Activated effector memory CD4-positive, alpha-beta T cell treated with Interleukin-2 at 50 U/mL for 16 hours (primary cell): ENCODE results near the gene F13B.
"Not testable (repeated sequence)": the region's sequence is repeated elsewhere in the genome, so short reads cannot be mapped to it uniquely, and the experiment has no call there.

Source experiments
- DNase-seq: peaks from one replicate; pipeline ENCODE4 v3.0.0-alpha.2; 2020

The F13B gene

GRCh38 chr1:197066719-197067456 is at the start of gene F13B:
F13B (minus strand) TSS chr1:197067260; CDS start chr1:197067223, 37 bp downstream.
- no peak for DNase-seq

- DNase-seq = no peak
These were observed 49.1 kb upstream of the F13B start for GRCh38 chr1:197116156-197116555.

DNA sequence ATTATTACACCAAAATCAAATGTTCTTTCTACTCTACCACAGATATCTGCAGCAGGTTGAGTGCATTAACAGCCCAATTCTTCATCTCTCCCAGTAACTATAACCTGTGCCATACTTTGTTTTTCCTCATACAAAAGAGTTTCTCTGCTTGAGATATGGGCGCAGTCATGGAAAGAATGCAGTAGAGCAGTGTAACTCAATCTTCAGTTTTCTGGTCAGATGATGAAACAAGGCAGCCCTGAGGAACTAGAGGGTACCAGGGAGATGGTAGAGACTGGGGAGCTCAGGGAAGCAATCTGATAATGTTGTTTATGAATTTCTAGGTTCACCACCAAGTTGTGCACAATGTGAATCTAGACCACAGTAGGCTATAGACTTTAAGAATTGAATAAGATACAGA is 39.8 kb upstream of the F13B start:
- DNase-seq = no peak

GRCh38 chr1:197103300-197103699 is 36.2 kb upstream of the F13B start:
- no peak for DNase-seq

DNA sequence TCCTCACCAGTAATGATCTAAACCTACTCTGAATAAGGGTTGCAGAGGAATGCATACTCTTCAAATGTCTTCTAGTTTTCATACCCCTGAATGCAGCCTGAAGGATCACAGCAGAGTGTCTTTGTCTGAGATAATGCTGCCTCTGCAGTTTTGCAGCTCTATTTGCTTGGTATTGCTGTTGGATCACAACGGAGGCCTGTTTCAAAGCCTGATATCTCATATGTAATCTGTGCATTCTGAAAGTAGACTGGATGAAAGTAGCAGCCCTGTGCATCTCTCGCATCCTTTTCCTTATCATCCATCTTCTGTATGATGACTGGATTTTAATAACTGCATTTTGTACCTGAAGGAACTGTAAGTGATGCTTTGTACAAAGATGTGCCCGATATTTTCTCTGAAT is 34.9 kb upstream of the F13B start:
- no peak for DNase-seq

GRCh38 chr1:197100677-197101076 is 33.6 kb upstream of the F13B start:
- DNase-seq = no peak

GRCh38 chr1:197099444-197099843 is 32.4 kb upstream of the F13B start:
- no peak for DNase-seq

GRCh38 chr1:197096971-197097370 is 29.9 kb upstream of the F13B start:
- not testable (repeated sequence) for DNase-seq

- DNase-seq = no peak
These were observed 29.1 kb upstream of the F13B start for GRCh38 chr1:197096137-197096536.

- DNase-seq = no peak
These were observed 26.3 kb upstream of the F13B start for GRCh38 chr1:197093226-197093885.

- no peak for DNase-seq
These were observed 25.5 kb upstream of the F13B start for GRCh38 chr1:197092491-197093023.

- no peak for DNase-seq
These were observed 16.4 kb upstream of the F13B start for GRCh38 chr1:197083474-197083873.

- DNase-seq = no peak
These were observed 14.2 kb upstream of the F13B start for GRCh38 chr1:197081117-197081753.

DNA sequence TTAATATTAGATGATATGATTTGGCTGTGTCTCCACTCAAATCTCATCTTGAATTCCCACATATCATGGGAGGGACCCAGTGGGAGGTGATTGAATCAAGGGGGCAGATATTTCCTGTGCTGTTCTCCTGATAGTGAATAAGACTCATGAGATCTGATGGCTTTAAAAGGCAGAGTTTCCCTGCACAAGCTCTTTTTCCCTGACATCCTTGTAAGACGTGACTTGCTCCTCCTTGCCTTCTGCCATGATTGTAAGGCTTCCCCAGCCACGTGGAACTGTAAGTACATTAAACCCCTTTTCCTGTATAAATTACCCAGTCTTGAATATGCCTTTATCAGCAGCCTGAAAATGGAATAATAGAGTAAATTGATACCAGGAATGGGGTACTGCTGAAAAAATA is 13.3 kb upstream of the F13B start:
- no peak for DNase-seq

- no peak for DNase-seq
These were observed 9.5 kb upstream of the F13B start for GRCh38 chr1:197076585-197076984.

DNA sequence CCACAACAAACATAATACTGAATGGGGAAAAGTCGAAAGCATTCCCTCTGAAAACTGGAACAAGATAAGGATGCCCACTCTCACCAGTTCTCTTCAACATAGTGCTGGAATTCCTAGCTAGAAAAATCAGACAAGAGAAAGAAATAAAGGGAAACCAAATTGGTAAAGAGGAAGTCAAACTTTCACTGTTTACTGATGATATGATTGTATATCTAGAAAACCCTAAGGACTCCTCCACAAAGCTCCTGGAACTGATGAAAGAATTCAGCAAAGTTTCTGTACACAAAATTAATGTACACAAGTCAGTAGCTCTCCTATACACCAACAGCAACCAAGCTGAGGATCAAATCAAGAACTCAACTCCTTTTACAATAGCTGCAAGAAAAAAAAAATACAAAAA is 6.9 kb upstream of the F13B start:
- DNase-seq = no peak

DNA sequence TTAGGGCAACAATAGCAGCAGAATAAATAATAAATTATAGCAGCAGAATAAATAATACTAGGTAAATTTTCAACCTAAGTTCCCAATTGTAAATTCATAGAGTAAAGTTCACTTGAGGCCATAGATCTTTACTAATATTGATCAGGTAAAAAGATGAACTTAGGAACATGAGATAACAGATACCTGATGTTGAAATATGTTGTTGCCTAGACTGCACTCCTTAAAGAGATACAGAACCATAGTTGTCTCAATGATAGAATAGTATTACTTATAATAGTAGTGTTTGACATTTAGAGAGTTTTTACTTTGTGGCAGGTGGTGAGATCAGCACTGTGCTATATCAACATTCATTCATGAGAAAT is 378 bp upstream of the F13B start:
- no peak for DNase-seq

GRCh38 chr1:197066277-197066676 is 783 bp downstream of the F13B start:
- DNase-seq = no peak

DNA sequence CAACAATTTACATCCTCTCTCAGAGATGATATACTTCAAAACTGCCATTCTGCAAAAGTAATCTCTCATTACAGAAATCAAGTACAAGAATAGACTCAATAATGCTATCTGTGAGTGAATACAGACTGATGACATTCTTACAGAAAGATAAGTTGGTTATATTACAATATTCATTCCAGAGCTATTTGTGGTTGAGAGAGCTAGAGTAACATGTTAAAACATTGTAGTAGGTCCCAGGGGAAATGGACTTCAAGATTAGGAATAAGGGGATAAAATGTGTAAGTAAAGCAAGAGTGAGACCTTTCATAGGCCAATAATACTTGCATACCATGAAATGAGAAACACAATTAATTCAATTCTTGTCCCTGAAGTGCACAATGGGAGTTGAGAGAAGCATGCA is 1.5 kb downstream of the F13B start:
- no peak for DNase-seq

- DNase-seq = no peak
These were observed 3.8 kb downstream of the F13B start for GRCh38 chr1:197063212-197063611.

- DNase-seq = no peak
These were observed 4.4 kb downstream of the F13B start for GRCh38 chr1:197062692-197063091.

DNA sequence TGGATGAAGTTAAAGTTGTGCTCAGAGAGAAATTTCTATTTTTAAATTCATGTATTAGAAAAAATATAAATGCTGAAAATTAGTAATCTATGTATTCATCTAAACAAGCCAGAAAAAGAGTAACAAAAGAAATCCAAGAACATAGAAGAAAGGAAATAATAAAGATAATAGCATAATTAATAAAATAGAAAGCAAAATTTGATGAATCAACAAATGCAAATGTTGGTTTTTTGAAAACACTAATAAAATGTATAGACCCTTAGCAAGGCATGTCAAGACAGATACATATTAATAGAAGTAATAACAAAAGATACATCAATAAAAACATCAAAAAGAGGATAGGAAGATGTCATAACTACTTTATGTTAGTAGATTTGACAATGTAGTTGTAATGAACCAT is 18.0 kb downstream of the F13B start:
- DNase-seq = no peak

DNA sequence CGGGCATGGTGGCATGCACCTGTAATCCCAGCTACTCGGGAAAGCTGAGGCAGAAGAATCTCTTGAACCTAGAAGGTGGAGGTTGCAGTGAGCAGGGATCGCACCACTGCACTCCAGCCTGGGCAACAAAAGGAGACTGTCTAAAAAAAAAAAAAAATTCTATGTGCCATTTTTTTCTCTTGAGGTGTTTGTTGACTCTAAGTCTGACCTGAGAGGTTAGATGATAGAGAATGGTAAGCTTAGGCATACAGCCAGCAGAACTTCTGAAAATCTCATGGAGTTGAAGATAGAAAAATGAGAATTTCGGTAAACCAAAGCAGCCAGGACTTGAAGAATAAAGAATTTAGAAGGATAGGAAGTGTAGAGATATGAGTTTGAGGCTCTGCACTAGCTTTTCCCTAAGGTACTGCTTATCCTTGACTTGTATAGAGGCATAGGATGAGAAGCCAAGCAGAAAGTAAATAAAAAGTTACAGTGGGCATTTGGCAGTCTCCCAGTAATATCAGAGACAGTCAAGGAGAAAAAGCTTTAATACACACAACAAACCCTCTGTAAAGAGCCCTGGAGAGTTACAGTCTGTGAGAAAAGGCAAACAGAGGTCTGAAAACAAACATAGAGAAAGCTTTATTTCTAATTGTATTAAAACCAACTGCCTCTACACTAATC is 24.3 kb downstream of the F13B start:
- DNase-seq = no peak
